ENCODE results near the gene LNP1.
A peak's percentile ranks its signal among the peaks of the same experiment; 100 is the strongest.
"Not testable (repeated sequence)": the region's sequence is repeated elsewhere in the genome, so short reads cannot be mapped to it uniquely, and the experiment has no call there.

Gene LNP1

GRCh38 chr3:100465892-100466777 lies 64.8 kb downstream of the LNP1 start:
- Mint-ChIP-seq H3K27me3 (no peaks in the 10 kb centered on the region), H3K36me3 (ENCODE audit: low read depth) (no peaks in the 10 kb centered on the region), H3K27ac (no peak overlapping the region), H3K9me3 (peaks cover 11% of the 10 kb centered on the region), H3K4me1 (ENCODE audit: low read depth) (peaks cover 7% of the 10 kb centered on the region), H3K4me3 (no peak overlapping the region)
- no peak for DNase-seq

GRCh38 chr3:100467133-100467532 lies 65.8 kb downstream of the LNP1 start:
- no peak for DNase-seq
- Mint-ChIP-seq H3K9me3 (peaks cover 11% of the 10 kb centered on the region), H3K27ac (no peak overlapping the region), H3K36me3 (ENCODE audit: low read depth) (no peaks in the 10 kb centered on the region), H3K4me1 (ENCODE audit: low read depth) (peaks cover 7% of the 10 kb centered on the region), H3K4me3 (no peak overlapping the region), H3K27me3 (no peaks in the 10 kb centered on the region)

- H3K27ac Mint-ChIP-seq, result no peak overlapping the region
- no peaks in the 10 kb centered on the region for H3K27me3 Mint-ChIP-seq
- no peak overlapping the region for H3K4me3 Mint-ChIP-seq
- DNase-seq, result no peak
- H3K9me3 Mint-ChIP-seq, result peaks cover 11% of the 10 kb centered on the region
- H3K36me3 Mint-ChIP-seq (ENCODE audit: low read depth), result no peaks in the 10 kb centered on the region
- peaks cover 7% of the 10 kb centered on the region for H3K4me1 Mint-ChIP-seq (ENCODE audit: low read depth)
Measured at GRCh38 chr3:100468676-100469075, 67.3 kb downstream of the LNP1 start.

DNA sequence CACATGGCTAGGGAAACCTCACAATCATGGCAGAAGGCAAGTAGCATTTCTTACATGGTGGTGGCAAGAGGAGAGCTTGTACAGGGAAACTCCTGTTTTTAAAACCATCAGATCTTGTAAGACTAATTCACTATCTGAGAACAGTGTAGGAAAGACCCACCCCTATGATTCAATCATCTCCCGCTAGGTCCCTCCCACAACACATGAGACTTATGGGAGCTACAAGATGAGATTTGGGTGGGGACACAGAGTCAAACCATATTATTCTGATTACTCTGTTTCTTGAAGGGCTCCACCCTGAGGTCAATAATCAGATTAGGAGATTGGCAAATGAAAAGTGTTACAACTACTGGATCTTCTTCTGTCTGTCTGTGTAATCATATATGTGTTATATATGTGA lies 69.6 kb downstream of the LNP1 start:
- H3K9me3 Mint-ChIP-seq, result peaks cover 11% of the 10 kb centered on the region
- DNase-seq, result no peak
- no peak overlapping the region for H3K4me3 Mint-ChIP-seq
- peaks cover 4% of the 10 kb centered on the region for H3K4me1 Mint-ChIP-seq (ENCODE audit: low read depth)
- no peaks in the 10 kb centered on the region for H3K36me3 Mint-ChIP-seq (ENCODE audit: low read depth)
- no peaks in the 10 kb centered on the region for H3K27me3 Mint-ChIP-seq
- H3K27ac Mint-ChIP-seq, result no peak overlapping the region

DNA sequence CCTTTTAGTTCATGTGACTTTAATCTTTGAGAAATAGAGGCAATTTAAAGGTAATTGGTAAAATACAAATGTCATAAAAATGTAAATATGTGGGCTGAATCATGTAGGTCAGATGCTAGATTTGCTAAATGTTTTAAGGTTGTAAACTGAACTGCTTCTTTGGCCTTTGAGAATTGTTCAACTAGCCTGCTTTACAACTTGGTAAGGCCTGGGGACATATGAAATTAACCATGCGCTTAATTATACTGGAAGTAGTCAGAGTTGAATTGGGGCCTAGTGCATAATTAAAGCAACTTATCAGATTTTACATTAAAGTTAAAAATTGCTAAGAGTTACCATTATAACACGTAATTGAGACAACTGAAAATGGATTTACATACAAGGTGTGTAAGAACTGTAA lies 70.1 kb downstream of the LNP1 start:
- no peaks in the 10 kb centered on the region for H3K27me3 Mint-ChIP-seq
- no peaks in the 10 kb centered on the region for H3K4me1 Mint-ChIP-seq (ENCODE audit: low read depth)
- H3K36me3 Mint-ChIP-seq (ENCODE audit: low read depth), result no peaks in the 10 kb centered on the region
- peaks cover 11% of the 10 kb centered on the region for H3K9me3 Mint-ChIP-seq
- no peak overlapping the region for H3K4me3 Mint-ChIP-seq
- no peak overlapping the region for H3K27ac Mint-ChIP-seq
- no peak for DNase-seq

GRCh38 chr3:100477851-100478360 lies 76.6 kb downstream of the LNP1 start:
- not testable (repeated sequence) for H3K27ac Mint-ChIP-seq; H3K36me3 Mint-ChIP-seq (ENCODE audit: low read depth); H3K9me3 Mint-ChIP-seq; H3K4me3 Mint-ChIP-seq; H3K4me1 Mint-ChIP-seq (ENCODE audit: low read depth); H3K27me3 Mint-ChIP-seq; DNase-seq

DNA sequence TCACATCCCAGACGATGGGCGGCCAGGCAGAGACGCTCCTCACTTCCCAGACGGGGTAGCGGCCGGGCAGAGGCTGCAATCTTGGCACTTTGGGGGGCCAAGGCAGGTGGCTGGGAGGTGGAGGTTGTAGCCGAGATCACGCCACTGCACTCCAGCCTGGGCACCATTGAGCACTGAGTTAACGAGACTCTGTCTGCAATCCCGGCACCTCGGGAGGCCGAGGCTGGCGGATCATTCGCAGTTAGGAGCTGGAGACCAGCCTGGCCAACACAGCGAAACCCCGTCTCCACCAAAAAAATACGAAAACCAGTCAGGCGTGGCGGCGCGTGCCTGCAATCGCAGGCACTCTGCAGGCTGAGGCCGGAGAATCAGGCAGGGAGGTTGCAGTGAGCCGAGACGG lies 77.2 kb downstream of the LNP1 start:
- H3K4me1 Mint-ChIP-seq (ENCODE audit: low read depth); H3K27me3 Mint-ChIP-seq; H3K9me3 Mint-ChIP-seq; H3K4me3 Mint-ChIP-seq; DNase-seq; H3K27ac Mint-ChIP-seq; H3K36me3 Mint-ChIP-seq (ENCODE audit: low read depth): not testable (repeated sequence)

GRCh38 chr3:100480081-100480480 lies 78.7 kb downstream of the LNP1 start:
- Mint-ChIP-seq H3K4me3 (no peak overlapping the region), H3K36me3 (ENCODE audit: low read depth) (no peaks in the 10 kb centered on the region), H3K4me1 (ENCODE audit: low read depth) (no peaks in the 10 kb centered on the region), H3K27me3 (peaks cover 3% of the 10 kb centered on the region), H3K9me3 (no peaks in the 10 kb centered on the region), H3K27ac (no peak overlapping the region)
- no peak for DNase-seq

DNA sequence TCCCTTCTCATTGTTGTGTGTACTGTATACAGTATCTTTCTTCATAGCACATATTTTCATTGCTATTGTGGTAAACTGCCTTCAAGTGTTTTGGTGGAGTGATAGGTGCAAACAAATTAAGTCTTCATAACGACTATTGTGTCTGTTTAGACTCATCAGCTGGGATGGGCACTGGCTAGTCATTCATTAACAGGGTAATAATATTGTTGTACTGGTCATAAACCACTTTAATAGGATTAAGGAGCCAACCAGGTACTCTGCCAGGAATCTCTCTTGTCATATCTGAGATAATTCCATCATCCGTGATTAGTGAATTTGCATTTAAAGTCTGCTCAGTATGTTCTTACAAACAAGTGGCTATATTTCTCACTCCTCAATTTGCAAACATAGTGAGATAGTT lies 80.8 kb downstream of the LNP1 start:
- Mint-ChIP-seq H3K4me3 (no peak overlapping the region), H3K36me3 (ENCODE audit: low read depth) (no peaks in the 10 kb centered on the region), H3K27ac (no peak overlapping the region), H3K4me1 (ENCODE audit: low read depth) (no peaks in the 10 kb centered on the region), H3K27me3 (peaks cover 3% of the 10 kb centered on the region), H3K9me3 (no peaks in the 10 kb centered on the region)
- DNase-seq, result no peak

DNA sequence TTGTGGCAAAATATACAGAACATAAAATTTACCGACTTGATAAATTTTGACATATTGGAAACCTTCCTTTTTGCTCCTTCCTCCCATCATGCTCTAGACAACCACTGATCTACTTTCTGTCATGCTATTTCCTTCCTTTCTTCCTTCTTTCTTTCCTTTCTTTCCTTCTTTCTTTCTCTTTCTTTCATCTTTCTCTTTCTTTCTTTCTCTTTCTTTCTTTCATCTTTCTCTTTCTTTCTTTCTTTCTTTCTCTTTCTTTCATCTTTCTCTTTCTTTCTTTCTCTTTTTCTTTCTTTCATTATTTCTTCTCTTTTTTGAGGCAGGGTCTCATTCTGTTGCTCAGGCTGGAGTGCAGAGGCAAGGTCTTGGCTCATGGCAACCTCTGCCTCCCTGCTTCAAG lies 82.2 kb downstream of the LNP1 start:
- H3K27ac Mint-ChIP-seq, result no peak overlapping the region
- H3K9me3 Mint-ChIP-seq, result no peaks in the 10 kb centered on the region
- H3K4me3 Mint-ChIP-seq, result no peak overlapping the region
- H3K36me3 Mint-ChIP-seq (ENCODE audit: low read depth), result no peaks in the 10 kb centered on the region
- H3K4me1 Mint-ChIP-seq (ENCODE audit: low read depth), result no peaks in the 10 kb centered on the region
- H3K27me3 Mint-ChIP-seq, result peaks cover 3% of the 10 kb centered on the region
- DNase-seq, result no peak

- H3K36me3 Mint-ChIP-seq (ENCODE audit: low read depth), result no peaks in the 10 kb centered on the region
- H3K27me3 Mint-ChIP-seq, result peaks cover 12% of the 10 kb centered on the region
- H3K4me1 Mint-ChIP-seq (ENCODE audit: low read depth), result peaks cover 2% of the 10 kb centered on the region
- no peaks in the 10 kb centered on the region for H3K9me3 Mint-ChIP-seq
- no peak overlapping the region for H3K27ac Mint-ChIP-seq
- no peak overlapping the region for H3K4me3 Mint-ChIP-seq
- no peak for DNase-seq
Measured at GRCh38 chr3:100486808-100487207, 85.5 kb downstream of the LNP1 start.

- no peak overlapping the region for H3K4me3 Mint-ChIP-seq
- peaks cover 16% of the 10 kb centered on the region for H3K4me1 Mint-ChIP-seq (ENCODE audit: low read depth)
- no peak for DNase-seq
- H3K9me3 Mint-ChIP-seq, result no peaks in the 10 kb centered on the region
- H3K27me3 Mint-ChIP-seq, result peaks cover 17% of the 10 kb centered on the region
- H3K27ac Mint-ChIP-seq, result no peak overlapping the region
- H3K36me3 Mint-ChIP-seq (ENCODE audit: low read depth), result no peaks in the 10 kb centered on the region
Measured at GRCh38 chr3:100489118-100489517, 87.8 kb downstream of the LNP1 start.

- DNase-seq, result peak; percentile 88
- peaks cover 16% of the 10 kb centered on the region for H3K4me1 Mint-ChIP-seq (ENCODE audit: low read depth)
- peak within 1 kb of the TSS; percentile 82 for H3K4me3 Mint-ChIP-seq
- H3K9me3 Mint-ChIP-seq, result no peaks in the 10 kb centered on the region
- peaks cover 31% of the 10 kb centered on the region for H3K27me3 Mint-ChIP-seq
- H3K36me3 Mint-ChIP-seq (ENCODE audit: low read depth), result no peaks in the 10 kb centered on the region
- H3K27ac Mint-ChIP-seq, result peak within 1 kb of the TSS; percentile 62
Measured at GRCh38 chr3:100492059-100493006, 91.0 kb downstream of the LNP1 start, which contains the start of gene TMEM45A. TMEM45A (plus strand) TSS chr3:100492619; CDS start chr3:100555212, 62,593 bp downstream.

- Mint-ChIP-seq H3K27ac (no peak overlapping the region), H3K9me3 (no peaks in the 10 kb centered on the region), H3K36me3 (ENCODE audit: low read depth) (no peaks in the 10 kb centered on the region), H3K4me1 (ENCODE audit: low read depth) (peaks cover 14% of the 10 kb centered on the region), H3K4me3 (no peak overlapping the region), H3K27me3 (peaks cover 32% of the 10 kb centered on the region)
- DNase-seq, result no peak
Measured at GRCh38 chr3:100496711-100497261, 95.4 kb downstream of the LNP1 start.

Data from activated T-cell treated with anti-CD3 and anti-CD28 coated beads, Interleukin-2, amount 50 U/mL, for 24 hours (primary cell).